Vagina (tissue), 2 donors: Measurements from ENCODE around the gene POMC.

ENCODE experiments used
- CTCF ChIP-seq, 3 experiments: fragments of 450-650 bp in 2 of 3; fragments of 200-600 bp in 1 of 3; sonication (generic) in 1 of 3; IDR thresholded peaks; one replicate each; pipeline ENCODE4 v1.5.1; 2017 to 2019; ENCODE audit warnings: antibody characterized with exemption in 3 of 3, mild to moderate bottlenecking in 2 of 3, moderate library complexity in 2 of 3
- POLR2A ChIP-seq, 2 donors: fragments of 450-650 bp; IDR thresholded peaks; one replicate each; pipeline ENCODE4 v1.6.1; 2017; ENCODE audit warnings: antibody characterized with exemption in 2 of 2, mild to moderate bottlenecking in 2 of 2, moderate library complexity in 2 of 2
- POLR2AphosphoS5 ChIP-seq, 2 donors: sonication (generic); formaldehyde crosslinking; IDR thresholded peaks; one replicate each; pipeline ENCODE4 v1.9.0; 2017; ENCODE audit warnings: antibody characterized with exemption in 2 of 2, mild to moderate bottlenecking in 2 of 2, low read depth in 1 of 2; ENCODE audit not compliant: insufficient read depth in 1 of 2

DNA sequence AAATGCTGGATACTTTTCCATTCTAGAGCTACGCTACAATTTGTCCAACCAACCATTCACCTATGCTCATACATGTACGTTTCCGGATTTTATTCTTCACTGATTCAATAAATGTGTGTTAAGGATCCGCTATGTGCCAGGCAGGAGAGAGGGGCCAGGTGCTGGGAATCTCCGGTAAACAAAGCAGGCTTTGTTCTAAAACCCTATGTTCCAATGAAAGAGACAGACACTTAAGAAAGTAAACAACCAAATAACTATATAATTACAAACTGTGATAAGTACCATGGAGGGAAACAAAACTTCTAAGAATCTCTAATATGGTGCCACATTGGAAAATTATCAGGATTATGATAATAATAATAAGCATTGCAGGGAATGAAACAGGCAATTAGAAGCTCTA is 22.2 kb upstream of the POMC start:
- TF ChIP-seq POLR2AphosphoS5 (IDR thresholded peaks at IDR 0.05; ENCODE audit: insufficient read depth in 1 of 2, low read depth in 1 of 2) (no peak), CTCF (IDR thresholded peaks at IDR 0.05) (no peak), POLR2A (IDR thresholded peaks at IDR 0.05) (no peak)
